Upper lobe of left lung (tissue), 4 donors: ENCODE results near the gene CASQ2.
"Not testable (repeated sequence)": the region's sequence is repeated elsewhere in the genome, so short reads cannot be mapped to it uniquely, and the experiment has no call there.

ENCODE experiments used
- CTCF ChIP-seq, 6 experiments: fragments of 450-650 bp in 4 of 6; fragments of 200-600 bp in 2 of 6; sonication (generic) in 2 of 6; IDR thresholded peaks; one replicate each; pipeline ENCODE4 v1.5.1; 2016 to 2019; ENCODE audit warnings: antibody characterized with exemption in 6 of 6
- POLR2A ChIP-seq, 4 donors: fragments of 450-650 bp; IDR thresholded peaks; one replicate each; pipeline ENCODE4 v1.5.1; 2016 to 2017; ENCODE audit warnings: antibody characterized with exemption in 4 of 4, mild to moderate bottlenecking in 2 of 4
- POLR2AphosphoS5 ChIP-seq, 2 donors: sonication (generic); formaldehyde crosslinking; IDR thresholded peaks; one replicate each; pipeline ENCODE4 v1.5.1; 2017; ENCODE audit warnings: antibody characterized with exemption in 2 of 2

GRCh38 chr1:115780655-115781054, 12.1 kb upstream of the CASQ2 start:
- not testable (repeated sequence) for TF ChIP-seq CTCF, POLR2AphosphoS5, POLR2A (IDR thresholded peaks at IDR 0.05)
